K562 (cell line): Measurements from ENCODE around the gene KITLG. TPM values are rescaled to one million over a fixed set of nuclear protein-coding genes. Genes with fewer than 3 reads are reported as not detected.

Experiments
- ATAC-seq: fragments of 200-7000 bp; cut with Tn5 transposase; 3 replicates; pipeline ENCODE4 v1.9.1; 2020; ENCODE audit warnings: moderate library complexity
- BruUV-seq: library from RNA; stranded (reverse); fragments of 400-500 nt; replicated peaks from 2 replicates; lab custom pipeline; 2021; lab: Mats Ljungman, UMichigan
- CTCF ChIA-PET: fragments of 300-600 bp; formaldehyde crosslinking; extraction: SDS; loops from one replicate; lab custom pipeline; 2021; ENCODE audit warnings: low intra/inter-chr PET ratio; lab: Yijun Ruan, JAX
- POLR2A ChIA-PET: fragments of 300-600, 350-650 bp; sonication (Branson Sonifier 250); formaldehyde crosslinking; extraction: SDS; loops from one replicate; lab custom pipeline; 2021; ENCODE audit warnings: antibody characterized with exemption, inconsistent platforms; lab: Yijun Ruan, JAX
- DNase-seq, 4 experiments: peaks; one replicate each; pipeline versions ENCODE4 v3.0.0 to v3.0.0-alpha.2; 2011 to 2018; ENCODE audit warnings: low spot score in 3 of 4, mixed read lengths in 3 of 4; ENCODE audit errors: extremely low read depth in 1 of 4
- FAIRE-seq: peaks from 2 replicates; lab custom pipeline; 2011; peaks lifted over from hg19 to GRCh38; lab: Jason Lieb, UNC
- H2AFZ ChIP-seq: 2 replicates; pipeline ENCODE4 v1.6.0; 2011; ENCODE audit warnings: low read depth, low read length, control low read depth, inconsistent platforms
- H3K27ac ChIP-seq: fragments of 200-600 bp; 3 replicates; pipeline ENCODE4 v1.8.0; 2011; ENCODE audit warnings: low read depth, mild to moderate bottlenecking, control low read depth, inconsistent platforms, low read length, moderate library complexity, mixed read lengths; ENCODE audit errors: extremely low read depth
- H3K27me3 ChIP-seq, 2 experiments: fragments of 300-600 bp in 1 of 2; 2 replicates in 1 of 2; 3 replicates in 1 of 2; pipeline versions ENCODE4 v1.6.0 to v1.8.0; 2011; ENCODE audit warnings: inconsistent platforms in 2 of 2, low read length in 2 of 2, mild to moderate bottlenecking in 1 of 2, mixed read lengths in 1 of 2, moderate library complexity in 1 of 2; ENCODE audit not compliant: control insufficient read depth in 2 of 2, insufficient read depth in 2 of 2
- H3K36me3 ChIP-seq: fragments of 300-600 bp; 3 replicates; pipeline ENCODE4 v1.8.0; 2011; ENCODE audit warnings: mild to moderate bottlenecking, low read length, inconsistent platforms; ENCODE audit not compliant: control insufficient read depth, insufficient read depth
- H3K4me1 ChIP-seq, 2 experiments: fragments of 200-600 bp in 1 of 2; replicated peaks in 1 of 2; 2 replicates in 1 of 2; 3 replicates in 1 of 2; pipeline versions ENCODE4 v1.5.1 to v1.8.0; 2011; ENCODE audit warnings: inconsistent platforms in 2 of 2, low read length in 2 of 2, mild to moderate bottlenecking in 1 of 2, mixed read lengths in 1 of 2, moderate library complexity in 1 of 2; ENCODE audit not compliant: control insufficient read depth in 2 of 2, insufficient read depth in 2 of 2
- H3K4me2 ChIP-seq: 2 replicates; pipeline ENCODE4 v1.6.1; 2011; ENCODE audit warnings: low read length, control low read depth, inconsistent platforms, mixed read lengths; ENCODE audit not compliant: insufficient read depth
- H3K4me3 ChIP-seq: fragments of 200-600 bp; sonication (generic), shearing (Covaris generic); 2 replicates; pipeline ENCODE4 v1.5.1; 2016; ENCODE audit warnings: control low read depth, inconsistent platforms
- H3K79me2 ChIP-seq: fragments of 200-600 bp; 3 replicates; pipeline ENCODE4 v1.8.0; 2011; ENCODE audit warnings: low read length, inconsistent platforms; ENCODE audit not compliant: control insufficient read depth, insufficient read depth
- H3K9ac ChIP-seq, 2 experiments: 2 replicates each; pipeline versions ENCODE4 v1.6.0 to v1.6.1; 2011; ENCODE audit warnings: low read depth in 2 of 2, low read length in 2 of 2, control low read depth in 1 of 2, inconsistent platforms in 1 of 2, mild to moderate bottlenecking in 1 of 2, mixed read lengths in 1 of 2; ENCODE audit not compliant: insufficient read depth in 1 of 2
- H3K9me1 ChIP-seq: one replicate; pipeline ENCODE4 v1.6.0; 2011; ENCODE audit warnings: inconsistent platforms, mild to moderate bottlenecking, low read length, moderate library complexity; ENCODE audit not compliant: control insufficient read depth, insufficient read depth
- H3K9me3 ChIP-seq: replicated peaks from 2 replicates; pipeline ENCODE4 v1.5.1; 2011; ENCODE audit warnings: low read depth, low read length, inconsistent platforms; ENCODE audit not compliant: control insufficient read depth, insufficient read depth
- H4K20me1 ChIP-seq: replicated peaks from 2 replicates; pipeline ENCODE4 v1.6.1; 2011; ENCODE audit warnings: low read length, inconsistent platforms, mixed read lengths; ENCODE audit not compliant: control insufficient read depth, insufficient read depth
- ARNT ChIP-seq, 2 experiments: fragments of 450-650 bp; IDR thresholded peaks; 2 replicates each; pipeline ENCODE4 v1.6.1; 2016; ENCODE audit warnings: mild to moderate bottlenecking in 1 of 2
- HDAC1 ChIP-seq, 2 experiments: fragments of 450-650 bp; IDR thresholded peaks; 2 replicates each; pipeline ENCODE4 v1.6.1; 2016 to 2017; ENCODE audit warnings: inconsistent platforms in 1 of 2, mild to moderate bottlenecking in 1 of 2, moderate library complexity in 1 of 2
- SETDB1 ChIP-seq: IDR thresholded peaks from one replicate; pipeline ENCODE4 v1.6.1; 2012; ENCODE audit warnings: low read length, control low read depth, inconsistent platforms
- SIX5 ChIP-seq, 2 experiments: IDR thresholded peaks; 2 replicates each; pipeline ENCODE4 v1.6.1; 2011; ENCODE audit warnings: low read length in 2 of 2, borderline replicate concordance in 1 of 2, low read depth in 1 of 2, mild to moderate bottlenecking in 1 of 2, moderate library complexity in 1 of 2; ENCODE audit not compliant: insufficient read depth in 1 of 2
- ZNF143 ChIP-seq: sonication (generic); formaldehyde crosslinking; IDR thresholded peaks from 2 replicates; pipeline ENCODE4 v1.9.0; 2022; ENCODE audit warnings: mild to moderate bottlenecking, missing genetic modification reagents
- WGBS: fragments of 100-300 bp; shearing (Covaris generic); methylation state at CpG from one replicate; pipeline ENCODE4 v1.1.6; 2016; ENCODE audit warnings: low coverage, mixed read lengths; ENCODE audit not compliant: insufficient coverage; ENCODE audit errors: missing lambda C conversion rate; 5-methylcytosine and 5-hydroxymethylcytosine counted together
- in situ Hi-C: fragments of 300-500 bp; cut with MboI; formaldehyde crosslinking; loops from 4 replicates; pipeline ENCODE4 v1.15.0; 2018; ENCODE audit warnings: inconsistent platforms, mixed read lengths
- intact Hi-C: fragments of 100-400 bp; cut with micrococcal nuclease; formaldehyde crosslinking; loops from 2 replicates; pipeline ENCODE4 v1.14.2; 2022
- polyA plus RNA-seq, 8 experiments: library from polyadenylated mRNA; depleted of rRNA in 4 of 8; stranded (reverse) in 5 of 8; unstranded in 3 of 8; fragments of >200 nt; fragmentation: Nextera tagmentation in 2 of 8; fragmentation: Illumina TruSeq in 1 of 8; extraction: Ambion mirVana in 2 of 8; extraction: Trizol in 1 of 8; gene quantifications; 2 replicates each; pipeline versions ENCODE4 v1.2.1 to v1.2.3, GENCODE V29; 2011 to 2014; ENCODE audit warnings: inconsistent platforms in 1 of 8, missing spikeins in 1 of 8
- total RNA-seq, 7 experiments: library from RNA; depleted of rRNA in 6 of 7; stranded (reverse); fragments of >200 nt in 6 of 7; fragmentation: Illumina TruSeq in 2 of 7; extraction: Trizol in 2 of 7; gene quantifications; 2 replicates each; pipeline versions ENCODE4 v1.2.1 to v1.2.3, GENCODE V29; 2011 to 2021; ENCODE audit warnings: low replicate concordance in 1 of 7
- TF ChIP-seq, protein P1 (sequence below): fragments of 250-450 bp; sonication (Bioruptor Pico); IDR thresholded peaks from 2 replicates; pipeline ENCODE4 v1.4.0; 2020; ENCODE audit warnings: borderline replicate concordance
- TF ChIP-seq, protein P2 (sequence below), 2 experiments: fragments of 450-650 bp in 1 of 2; sonication (generic) in 1 of 2; formaldehyde crosslinking in 1 of 2; IDR thresholded peaks; 2 replicates each; pipeline versions ENCODE4 v1.7.1 to v1.9.0; 2016 to 2022; ENCODE audit warnings: inconsistent platforms in 1 of 2, mild to moderate bottlenecking in 1 of 2, missing genetic modification reagents in 1 of 2
- TF ChIP-seq, protein P3 (sequence below): fragments of 250-450 bp; sonication (Bioruptor Pico); IDR thresholded peaks from 2 replicates; pipeline ENCODE4 v1.5.0; 2022; ENCODE audit warnings: mild to moderate bottlenecking
- TF ChIP-seq, protein P4 (sequence below): fragments of 250-450 bp; sonication (Bioruptor Pico); IDR thresholded peaks from 2 replicates; pipeline ENCODE4 v1.8.0; 2021; ENCODE audit warnings: moderate library complexity, mild to moderate bottlenecking, inconsistent platforms

Gene KITLG
- total and polyA plus RNA-seq, 9 of the 15 experiments (the other 6 are each of a cell fraction or from before 2014, with no cell fraction given) = 0.04 to 0.09 (median 0.04) TPM; not detected in 6

DNA sequence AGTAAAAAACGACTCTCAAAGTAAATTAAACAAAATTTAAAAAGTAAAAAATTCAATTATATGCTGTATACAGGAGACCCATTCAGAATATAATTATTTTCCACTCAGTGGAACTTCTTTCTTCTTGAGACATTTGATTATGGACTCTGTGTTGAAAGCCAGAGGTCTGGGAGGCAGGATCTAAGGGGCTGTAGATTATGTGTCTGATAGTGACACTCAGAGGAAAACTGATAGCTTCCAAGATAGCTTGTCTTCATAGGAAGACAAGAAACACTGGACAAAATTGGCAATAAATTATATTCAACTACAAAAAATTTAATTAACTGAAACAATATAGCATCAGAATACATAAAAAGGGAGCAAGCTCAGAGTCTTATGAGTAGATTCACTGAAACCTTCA, 135.8 kb downstream of the KITLG start:
- ATAC-seq (no peak), FAIRE-seq (no peak), DNase-seq (no peak)
- ChIA-PET POLR2A (no interaction called here), CTCF (no interaction called here)
- no peak overlapping the region for H3K4me3 ChIP-seq
- no TSS peak for BruUV-seq
- no peaks in the 10 kb centered on the region for H3K79me2 ChIP-seq
- H3K9ac ChIP-seq = no peak overlapping the region
- no peaks in the 10 kb centered on the region for H4K20me1 ChIP-seq
- no peak overlapping the region for H2AFZ ChIP-seq
- H3K4me1 ChIP-seq = no peaks in the 10 kb centered on the region
- no peaks in the 10 kb centered on the region for H3K27me3 ChIP-seq
- no peak overlapping the region for H3K27ac ChIP-seq
- no peaks in the 10 kb centered on the region for H3K9me3 ChIP-seq
- H3K36me3 ChIP-seq = no peaks in the 10 kb centered on the region
- intact Hi-C loops (no loop called here), in situ Hi-C loops (no loop called here)
- no peaks in the 10 kb centered on the region for H3K9me1 ChIP-seq
- WGBS = 0% methylated on average over 1 of the region's 1 CpG
- no peak overlapping the region for H3K4me2 ChIP-seq
- TF ChIP-seq, protein P1, sequence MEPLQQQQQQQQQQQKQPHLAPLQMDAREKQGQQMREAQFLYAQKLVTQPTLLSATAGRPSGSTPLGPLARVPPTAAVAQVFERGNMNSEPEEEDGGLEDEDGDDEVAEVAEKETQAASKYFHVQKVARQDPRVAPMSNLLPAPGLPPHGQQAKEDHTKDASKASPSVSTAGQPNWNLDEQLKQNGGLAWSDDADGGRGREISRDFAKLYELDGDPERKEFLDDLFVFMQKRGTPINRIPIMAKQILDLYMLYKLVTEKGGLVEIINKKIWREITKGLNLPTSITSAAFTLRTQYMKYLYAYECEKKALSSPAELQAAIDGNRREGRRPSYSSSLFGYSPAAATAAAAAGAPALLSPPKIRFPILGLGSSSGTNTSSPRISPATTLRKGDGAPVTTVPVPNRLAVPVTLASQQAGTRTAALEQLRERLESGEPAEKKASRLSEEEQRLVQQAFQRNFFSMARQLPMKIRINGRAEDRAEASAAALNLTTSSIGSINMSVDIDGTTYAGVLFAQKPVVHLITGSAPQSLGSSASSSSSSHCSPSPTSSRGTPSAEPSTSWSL (CRISPR knock-in tag) = no peak
- TF ChIP-seq, protein P2, sequence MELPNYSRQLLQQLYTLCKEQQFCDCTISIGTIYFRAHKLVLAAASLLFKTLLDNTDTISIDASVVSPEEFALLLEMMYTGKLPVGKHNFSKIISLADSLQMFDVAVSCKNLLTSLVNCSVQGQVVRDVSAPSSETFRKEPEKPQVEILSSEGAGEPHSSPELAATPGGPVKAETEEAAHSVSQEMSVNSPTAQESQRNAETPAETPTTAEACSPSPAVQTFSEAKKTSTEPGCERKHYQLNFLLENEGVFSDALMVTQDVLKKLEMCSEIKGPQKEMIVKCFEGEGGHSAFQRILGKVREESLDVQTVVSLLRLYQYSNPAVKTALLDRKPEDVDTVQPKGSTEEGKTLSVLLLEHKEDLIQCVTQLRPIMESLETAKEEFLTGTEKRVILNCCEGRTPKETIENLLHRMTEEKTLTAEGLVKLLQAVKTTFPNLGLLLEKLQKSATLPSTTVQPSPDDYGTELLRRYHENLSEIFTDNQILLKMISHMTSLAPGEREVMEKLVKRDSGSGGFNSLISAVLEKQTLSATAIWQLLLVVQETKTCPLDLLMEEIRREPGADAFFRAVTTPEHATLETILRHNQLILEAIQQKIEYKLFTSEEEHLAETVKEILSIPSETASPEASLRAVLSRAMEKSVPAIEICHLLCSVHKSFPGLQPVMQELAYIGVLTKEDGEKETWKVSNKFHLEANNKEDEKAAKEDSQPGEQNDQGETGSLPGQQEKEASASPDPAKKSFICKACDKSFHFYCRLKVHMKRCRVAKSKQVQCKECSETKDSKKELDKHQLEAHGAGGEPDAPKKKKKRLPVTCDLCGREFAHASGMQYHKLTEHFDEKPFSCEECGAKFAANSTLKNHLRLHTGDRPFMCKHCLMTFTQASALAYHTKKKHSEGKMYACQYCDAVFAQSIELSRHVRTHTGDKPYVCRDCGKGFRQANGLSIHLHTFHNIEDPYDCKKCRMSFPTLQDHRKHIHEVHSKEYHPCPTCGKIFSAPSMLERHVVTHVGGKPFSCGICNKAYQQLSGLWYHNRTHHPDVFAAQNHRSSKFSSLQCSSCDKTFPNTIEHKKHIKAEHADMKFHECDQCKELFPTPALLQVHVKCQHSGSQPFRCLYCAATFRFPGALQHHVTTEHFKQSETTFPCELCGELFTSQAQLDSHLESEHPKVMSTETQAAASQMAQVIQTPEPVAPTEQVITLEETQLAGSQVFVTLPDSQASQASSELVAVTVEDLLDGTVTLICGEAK (IDR thresholded peaks at IDR 0.05) = no peak
- TF ChIP-seq, protein P2 (CRISPR knock-in tag; IDR thresholded peaks at IDR 0.05) = no peak
- no peak for TF ChIP-seq SETDB1
- TF ChIP-seq, protein P3, sequence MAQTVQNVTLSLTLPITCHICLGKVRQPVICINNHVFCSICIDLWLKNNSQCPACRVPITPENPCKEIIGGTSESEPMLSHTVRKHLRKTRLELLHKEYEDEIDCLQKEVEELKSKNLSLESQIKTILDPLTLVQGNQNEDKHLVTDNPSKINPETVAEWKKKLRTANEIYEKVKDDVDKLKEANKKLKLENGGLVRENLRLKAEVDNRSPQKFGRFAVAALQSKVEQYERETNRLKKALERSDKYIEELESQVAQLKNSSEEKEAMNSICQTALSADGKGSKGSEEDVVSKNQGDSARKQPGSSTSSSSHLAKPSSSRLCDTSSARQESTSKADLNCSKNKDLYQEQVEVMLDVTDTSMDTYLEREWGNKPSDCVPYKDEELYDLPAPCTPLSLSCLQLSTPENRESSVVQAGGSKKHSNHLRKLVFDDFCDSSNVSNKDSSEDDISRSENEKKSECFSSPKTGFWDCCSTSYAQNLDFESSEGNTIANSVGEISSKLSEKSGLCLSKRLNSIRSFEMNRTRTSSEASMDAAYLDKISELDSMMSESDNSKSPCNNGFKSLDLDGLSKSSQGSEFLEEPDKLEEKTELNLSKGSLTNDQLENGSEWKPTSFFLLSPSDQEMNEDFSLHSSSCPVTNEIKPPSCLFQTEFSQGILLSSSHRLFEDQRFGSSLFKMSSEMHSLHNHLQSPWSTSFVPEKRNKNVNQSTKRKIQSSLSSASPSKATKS = no peak
- no peak for TF ChIP-seq ZNF143 (CRISPR knock-in tag)
- TF ChIP-seq, protein P4, sequence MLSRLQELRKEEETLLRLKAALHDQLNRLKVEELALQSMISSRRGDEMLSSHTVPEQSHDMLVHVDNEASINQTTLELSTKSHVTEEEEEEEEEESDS = no peak
- TF ChIP-seq ARNT (IDR thresholded peaks at IDR 0.05) = no peak
- no peak for TF ChIP-seq HDAC1 (IDR thresholded peaks at IDR 0.05)
- TF ChIP-seq SIX5 (IDR thresholded peaks at IDR 0.05; ENCODE audit: borderline replicate concordance in 1 of 2, insufficient read depth in 1 of 2, low read depth in 1 of 2, low read length in 2 of 2) = no peak
